Measurements from ENCODE around the gene FGFR2.

Gene FGFR2

DNA sequence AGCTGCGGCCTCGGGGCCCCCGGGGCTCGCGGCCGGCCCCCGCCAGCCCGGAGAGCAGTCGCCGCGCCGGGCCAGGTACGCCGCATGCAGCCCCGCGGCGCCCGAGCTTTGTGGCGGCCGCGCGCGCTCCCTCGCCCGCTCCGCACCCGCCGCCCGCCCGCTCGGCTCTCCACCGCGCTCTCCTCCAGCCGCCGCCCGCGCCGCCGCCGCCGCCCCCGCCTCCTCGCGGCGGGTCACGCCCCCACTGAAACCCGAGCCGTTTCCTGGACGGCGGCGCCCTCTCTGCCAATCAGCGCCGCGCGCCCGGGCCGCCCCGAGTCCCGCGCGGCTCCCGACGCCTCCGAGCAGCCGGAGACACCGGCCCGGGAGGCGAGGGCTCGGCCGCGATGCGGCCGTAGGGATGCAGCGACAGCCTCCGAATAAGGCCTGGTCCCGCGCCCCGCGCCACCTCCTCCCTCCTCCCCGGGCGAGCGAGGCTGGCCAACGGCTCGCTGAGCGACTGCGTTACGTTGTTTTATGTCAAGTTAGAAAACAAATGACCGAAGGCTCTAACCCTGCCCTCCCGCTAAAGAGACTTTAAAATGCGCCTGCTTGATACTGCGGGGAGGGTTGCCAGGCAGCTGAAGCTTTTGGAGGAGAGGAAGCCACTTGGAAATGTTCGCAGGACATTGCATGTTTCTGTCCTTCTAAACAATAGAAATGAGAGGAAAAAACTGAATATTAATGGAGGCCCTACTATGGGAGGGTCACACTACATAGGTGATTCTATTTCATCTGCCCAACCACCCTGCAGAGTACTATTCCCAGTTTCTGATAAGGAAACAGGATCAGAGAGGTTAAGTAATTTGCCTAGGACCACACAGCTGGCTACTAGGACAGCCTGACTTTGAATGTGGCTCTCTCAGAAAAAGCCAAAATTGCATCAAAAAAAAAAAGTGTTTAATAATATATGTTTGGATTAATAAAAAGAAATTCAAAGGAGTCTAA lies at the start of gene FGFR2:
TSS of gene FGFR2 (minus strand) at position 182 of the 987 bp plus-strand sequence. CDS start 4,627 bp downstream, outside the sequence.
- DNase-seq (ENCODE audit: low read depth in 2 of 2): peak in 1 of 2 donors; percentile 5

DNA sequence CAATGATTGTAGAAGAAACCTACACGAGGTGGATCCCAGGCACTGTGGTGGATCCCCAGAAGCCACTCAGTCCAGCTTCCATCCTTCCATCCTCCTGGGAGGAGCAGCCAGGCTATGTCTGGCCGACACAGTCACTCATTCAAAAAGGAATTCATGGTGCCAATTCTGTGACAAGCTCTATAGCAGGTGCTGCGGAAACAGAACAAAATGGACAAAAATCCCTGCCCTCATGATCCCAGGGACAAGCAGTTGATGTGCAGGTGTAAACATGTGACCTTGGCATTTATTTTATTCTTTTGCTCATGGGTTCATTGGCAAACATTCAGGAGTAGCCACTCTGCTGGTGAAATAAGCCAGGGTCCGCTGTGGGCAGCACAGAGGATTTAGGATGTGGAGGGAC lies 49.2 kb upstream of the FGFR2 start:
- no peak for DNase-seq (ENCODE audit: low read depth in 2 of 2)

DNA sequence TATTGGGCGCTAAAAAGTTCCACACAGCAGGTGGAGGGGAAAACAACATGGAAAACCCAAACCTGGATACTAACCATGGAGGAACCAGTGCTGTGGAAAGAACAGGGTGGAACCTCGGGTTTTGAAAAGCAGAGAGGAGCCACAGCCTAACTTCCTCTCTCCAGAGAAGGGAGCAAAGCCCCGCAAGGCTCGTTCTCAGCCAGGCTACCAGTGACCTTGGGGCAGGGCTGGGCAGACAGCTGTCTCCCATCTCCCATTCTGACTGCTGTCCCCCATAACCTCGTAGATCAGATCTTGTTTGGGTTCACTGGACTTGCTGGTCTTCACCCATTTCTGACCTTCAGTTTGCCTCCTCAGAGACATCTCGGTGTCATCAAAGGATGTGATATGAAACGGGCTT lies 47.5 kb upstream of the FGFR2 start:
- DNase-seq (ENCODE audit: low read depth in 2 of 2): no peak

DNA sequence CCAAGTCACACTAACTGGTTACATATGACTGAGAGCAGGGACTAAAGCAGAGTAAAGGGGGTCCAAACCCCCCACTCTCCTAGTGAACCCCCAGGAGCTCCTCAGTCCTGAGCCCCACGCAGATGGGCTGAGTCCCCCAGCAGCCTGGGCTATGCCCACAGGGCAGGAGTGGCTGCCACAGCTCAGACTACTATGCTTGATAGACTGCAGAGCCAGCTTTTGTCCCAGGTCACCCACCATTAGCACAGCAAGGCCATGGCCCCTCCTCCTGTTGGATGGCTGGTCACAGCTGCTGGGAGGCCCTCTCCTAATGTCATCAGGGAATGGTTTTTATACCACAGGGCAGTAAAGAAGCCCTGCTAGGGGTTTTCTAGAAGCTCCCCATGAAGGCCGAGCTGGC lies 46.3 kb upstream of the FGFR2 start:
- no peak for DNase-seq (ENCODE audit: low read depth in 2 of 2)

DNA sequence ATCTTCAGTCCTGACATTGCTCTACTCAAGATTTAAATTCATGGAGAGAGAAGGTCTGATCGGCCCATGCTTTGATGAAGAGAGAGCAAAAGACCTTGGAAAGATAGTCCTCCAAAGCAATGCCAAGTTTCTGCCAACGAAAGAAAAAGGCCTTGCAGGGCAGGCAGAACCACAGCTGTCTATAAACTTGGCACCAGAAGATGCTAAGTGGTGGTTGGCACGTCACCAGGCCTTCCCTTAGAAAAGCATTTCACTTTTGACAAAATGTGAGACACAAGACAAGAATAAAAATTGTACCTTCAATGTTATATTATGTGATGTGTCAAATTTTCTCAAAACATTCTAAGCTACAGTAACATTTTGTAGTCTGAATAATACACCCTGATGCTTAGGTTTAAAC lies 42.0 kb upstream of the FGFR2 start:
- no peak for DNase-seq (ENCODE audit: low read depth in 2 of 2)

DNA sequence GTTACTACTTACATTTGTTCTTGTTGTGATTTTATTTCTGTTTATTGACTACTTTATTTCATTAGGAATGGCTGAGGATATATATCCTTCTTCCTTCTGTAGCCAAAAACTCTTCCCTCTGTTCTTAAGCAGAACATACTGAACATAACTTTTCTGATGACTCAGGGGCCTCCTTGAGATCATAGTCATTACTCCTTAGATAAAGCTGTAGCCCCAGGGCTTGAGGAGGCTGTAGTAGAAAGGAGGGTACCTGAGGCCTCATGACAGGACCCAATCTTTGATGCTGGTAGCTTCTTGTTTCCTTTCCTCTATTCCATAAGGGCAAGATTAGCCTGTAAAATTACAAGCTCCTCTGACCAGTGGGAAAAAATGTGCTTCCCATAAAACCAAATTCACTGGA lies 41.2 kb upstream of the FGFR2 start:
- DNase-seq (ENCODE audit: low read depth in 2 of 2): no peak

DNA sequence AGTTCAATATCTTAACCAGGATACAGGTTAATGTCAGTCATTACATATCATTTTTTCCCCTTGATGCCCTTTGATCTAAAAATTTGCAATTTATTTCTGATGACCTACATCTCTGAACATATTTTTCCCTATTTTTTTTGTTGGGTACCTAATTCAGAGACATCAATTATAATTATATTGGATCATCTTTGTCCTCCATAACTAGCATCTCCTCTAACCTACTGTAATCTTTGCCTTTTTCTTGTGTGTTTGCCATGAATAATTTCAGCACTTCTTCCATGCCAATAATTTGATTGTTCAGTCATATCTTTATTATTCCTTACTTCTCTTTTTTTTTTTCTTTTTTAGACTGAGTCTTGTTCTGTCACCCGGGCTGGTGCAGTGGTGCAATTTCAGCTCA lies 39.2 kb upstream of the FGFR2 start:
- no peak for DNase-seq (ENCODE audit: low read depth in 2 of 2)

DNA sequence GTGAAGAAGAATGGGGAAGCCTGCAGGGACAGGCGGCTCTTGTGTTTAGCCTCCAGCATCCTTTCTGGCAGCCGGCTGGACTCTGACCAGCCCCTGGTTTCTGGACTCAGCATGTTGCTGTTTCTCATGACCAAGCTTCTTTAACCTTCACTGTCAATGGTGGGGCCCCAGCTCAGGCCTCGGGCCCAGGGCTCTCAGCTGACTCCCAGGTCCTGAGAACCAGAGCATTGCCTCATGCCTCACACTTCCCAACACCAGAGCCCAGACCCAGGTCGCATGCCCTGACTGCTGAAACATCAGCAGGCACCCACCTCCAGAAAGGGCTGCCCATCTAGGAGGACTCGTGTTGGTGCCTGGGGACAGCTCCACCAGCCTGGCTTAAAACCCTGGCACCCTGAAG lies 34.8 kb upstream of the FGFR2 start:
- DNase-seq (ENCODE audit: low read depth in 2 of 2): no peak

DNA sequence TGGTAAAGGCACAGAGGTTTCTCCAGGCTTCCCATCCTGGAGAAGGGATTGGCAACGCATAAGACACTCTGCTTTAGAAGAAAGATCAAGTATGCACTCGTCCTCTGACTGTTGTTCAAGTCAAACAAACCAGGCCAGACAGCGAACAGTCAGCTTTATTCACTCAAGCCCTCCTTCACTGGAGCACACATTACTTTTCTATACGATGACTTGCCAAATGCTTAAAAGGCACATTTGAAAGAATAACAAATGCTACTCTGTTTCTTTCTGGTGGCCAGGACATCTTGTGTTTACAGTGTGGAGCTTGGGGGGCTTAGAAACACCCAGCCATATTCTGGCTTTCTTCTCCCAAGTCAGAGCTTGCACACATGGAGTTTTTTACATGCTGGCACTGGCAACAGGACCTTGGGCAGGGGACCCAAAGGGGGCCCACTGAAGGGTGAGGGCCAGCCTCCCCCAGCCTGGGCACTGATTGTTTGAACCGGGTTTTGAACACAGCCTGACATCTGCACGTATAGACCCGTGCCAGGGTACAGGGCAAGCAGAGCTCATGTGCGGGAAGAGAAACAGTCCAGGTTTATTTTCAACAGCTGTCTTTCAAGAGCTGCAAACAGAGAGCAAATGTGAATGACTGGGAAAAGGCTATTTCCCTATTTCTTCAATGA lies 33.3 kb upstream of the FGFR2 start:
- no peak for DNase-seq (ENCODE audit: low read depth in 2 of 2)

DNA sequence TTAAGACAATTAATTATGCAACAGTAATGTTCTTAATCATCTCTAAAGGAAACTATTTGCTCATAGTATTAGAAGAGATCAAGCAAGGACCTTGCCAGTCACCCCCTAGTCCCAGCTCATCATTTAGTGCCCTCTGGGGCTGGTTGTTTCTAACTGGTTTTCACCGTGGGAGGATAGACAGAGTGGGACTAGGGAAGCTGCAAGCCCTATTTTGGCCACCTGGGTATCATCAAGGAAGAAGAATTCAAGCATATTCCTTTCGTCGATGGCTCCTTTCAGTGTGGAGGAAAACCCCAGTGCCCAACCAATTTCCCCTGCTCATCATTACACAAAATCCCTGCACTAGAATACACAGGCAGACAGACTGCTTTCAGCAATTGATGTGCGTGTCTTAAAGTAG lies 30.6 kb upstream of the FGFR2 start:
- no peak for DNase-seq (ENCODE audit: low read depth in 2 of 2)

DNA sequence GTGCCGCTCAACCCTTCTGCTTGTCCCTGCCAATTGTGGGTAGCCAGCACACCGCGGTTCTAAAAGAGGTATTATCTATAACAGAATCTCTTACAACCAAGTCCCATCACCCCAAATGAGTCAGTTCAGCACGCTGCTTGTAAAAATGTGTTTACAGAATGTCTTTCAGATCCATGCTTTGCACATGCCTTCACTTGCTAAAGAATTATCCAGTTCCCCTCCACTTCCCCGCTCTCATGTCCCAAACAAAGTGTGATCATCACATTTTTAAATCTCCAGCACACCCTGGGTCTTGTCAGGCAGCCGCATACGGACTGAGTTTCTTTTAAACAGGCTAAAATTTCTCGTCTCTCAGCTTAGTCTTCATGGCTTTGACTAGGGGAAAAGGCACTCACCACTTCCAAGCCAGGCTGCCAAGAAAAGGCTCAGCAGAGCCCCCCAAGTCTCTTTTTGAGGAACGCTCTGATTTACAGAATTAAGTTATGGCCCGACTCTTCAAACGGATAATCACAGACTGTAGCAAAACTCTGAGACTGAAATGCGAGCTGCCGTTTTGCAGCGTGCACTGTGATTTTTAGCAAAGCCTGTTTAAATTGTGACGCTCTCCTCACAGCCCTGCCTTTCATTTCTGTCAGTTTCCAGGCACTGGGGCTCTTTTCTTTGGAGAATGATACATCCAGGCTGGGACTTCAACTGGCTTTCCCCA lies 29.8 kb upstream of the FGFR2 start:
- DNase-seq (ENCODE audit: low read depth in 2 of 2): no peak

DNA sequence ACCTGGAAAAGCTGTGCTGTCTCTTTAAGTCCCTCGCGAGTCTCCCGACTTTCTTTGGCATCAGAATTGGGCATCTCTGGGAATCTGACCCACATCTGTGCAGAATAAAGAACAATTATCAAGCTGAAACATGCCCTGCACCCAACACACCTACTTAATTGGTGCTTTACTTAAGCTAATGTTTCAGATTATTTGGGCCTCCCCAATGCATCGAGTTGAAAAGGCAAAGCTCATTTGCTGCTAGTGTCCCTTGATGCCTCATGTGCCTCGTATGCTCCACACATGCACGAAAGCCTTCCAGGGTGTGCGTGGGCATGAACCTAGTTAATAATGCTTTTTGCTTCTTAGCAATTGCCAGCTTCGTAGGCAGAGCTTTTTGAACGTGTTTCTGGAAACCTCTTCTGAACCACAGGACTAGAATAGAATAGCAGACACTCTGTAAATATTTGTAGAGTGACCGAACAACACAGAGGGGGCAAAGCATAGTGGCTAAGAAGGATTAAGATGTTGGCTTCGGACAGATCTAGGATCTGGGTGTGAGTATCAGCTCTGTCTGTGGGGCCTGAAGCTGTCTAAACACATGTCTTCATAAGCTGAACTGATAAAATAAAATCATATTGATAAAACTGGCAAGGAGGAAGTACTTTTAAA lies 26.7 kb upstream of the FGFR2 start:
- DNase-seq (ENCODE audit: low read depth in 2 of 2): no peak

DNA sequence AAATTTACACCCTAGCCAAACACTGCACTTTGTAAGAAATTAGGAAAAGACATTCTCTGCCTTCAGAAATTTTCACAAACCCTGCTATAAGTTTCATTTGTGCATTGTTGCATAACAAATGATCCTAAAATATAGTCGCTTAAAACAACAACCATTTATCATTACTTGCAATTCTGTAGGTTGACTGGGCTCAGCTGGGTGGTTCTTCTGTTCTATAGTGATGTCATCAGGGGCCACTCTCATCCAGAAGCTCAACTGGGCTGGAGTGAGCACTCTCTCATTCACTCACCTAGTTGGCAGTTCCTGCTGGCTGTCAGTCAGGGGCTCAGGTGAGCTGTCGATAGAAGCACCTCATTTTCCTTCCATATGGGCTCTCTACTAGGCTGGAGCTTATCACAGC lies 20.7 kb upstream of the FGFR2 start:
- no peak for DNase-seq (ENCODE audit: low read depth in 2 of 2)

DNA sequence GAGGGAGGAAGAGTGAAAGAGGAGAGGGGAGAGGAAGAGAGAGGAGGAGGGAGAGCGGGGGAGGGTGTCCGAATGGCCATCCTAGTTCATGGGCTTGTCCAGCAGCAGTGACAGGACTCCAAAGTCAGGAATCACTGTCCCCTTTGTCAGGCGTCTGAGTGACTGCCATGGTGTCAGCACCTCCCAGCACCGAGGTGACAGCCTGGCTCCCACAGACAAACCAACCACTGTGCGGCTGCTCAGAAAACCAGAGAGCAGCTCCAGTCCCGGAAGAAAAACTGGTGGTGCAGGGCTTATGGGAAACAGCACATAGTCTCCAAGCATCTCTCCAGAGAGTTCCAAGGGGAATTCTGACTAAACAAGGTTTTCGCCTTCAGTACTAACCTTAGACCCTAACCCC lies 18.9 kb upstream of the FGFR2 start:
- no peak for DNase-seq (ENCODE audit: low read depth in 2 of 2)

DNA sequence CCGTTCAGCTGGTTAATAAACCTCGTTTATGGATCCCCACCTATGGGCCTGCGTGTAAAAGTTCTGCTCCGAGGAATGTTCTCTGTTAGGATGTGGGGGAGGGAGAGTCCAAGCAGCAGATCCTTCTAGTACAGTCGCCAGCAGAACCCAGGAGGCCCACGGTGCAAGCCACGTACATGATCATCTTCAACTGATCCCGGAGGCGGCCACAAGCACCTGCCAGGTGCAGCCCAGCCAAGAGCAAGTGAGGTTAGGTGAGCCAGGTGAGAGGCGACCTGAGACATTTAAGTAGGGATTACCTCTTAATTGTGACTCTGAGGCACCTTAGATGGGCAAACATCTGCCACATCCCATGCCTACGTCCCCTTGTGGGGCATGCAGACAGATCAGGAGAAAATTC lies 18.0 kb upstream of the FGFR2 start:
- DNase-seq (ENCODE audit: low read depth in 2 of 2): no peak

DNA sequence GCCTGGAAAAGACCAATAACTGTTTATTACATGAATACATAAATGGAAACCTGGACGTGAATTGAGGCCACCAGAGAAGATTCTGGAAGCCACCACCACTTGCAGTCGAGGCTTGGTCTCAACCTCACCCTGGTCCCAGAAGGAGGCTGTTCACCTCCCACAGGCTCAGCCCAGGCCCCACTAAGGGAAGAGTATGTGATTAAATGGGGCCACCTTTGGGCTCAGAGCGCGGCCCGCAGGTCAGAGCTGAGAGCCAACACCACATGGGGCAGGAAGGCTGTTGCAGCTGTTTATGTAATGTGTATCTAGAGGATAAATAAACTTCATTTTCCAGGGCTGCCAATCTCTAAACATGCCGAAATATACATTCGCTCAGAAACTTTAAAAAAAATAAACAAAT lies 17.6 kb upstream of the FGFR2 start:
- no peak for DNase-seq (ENCODE audit: low read depth in 2 of 2)

DNA sequence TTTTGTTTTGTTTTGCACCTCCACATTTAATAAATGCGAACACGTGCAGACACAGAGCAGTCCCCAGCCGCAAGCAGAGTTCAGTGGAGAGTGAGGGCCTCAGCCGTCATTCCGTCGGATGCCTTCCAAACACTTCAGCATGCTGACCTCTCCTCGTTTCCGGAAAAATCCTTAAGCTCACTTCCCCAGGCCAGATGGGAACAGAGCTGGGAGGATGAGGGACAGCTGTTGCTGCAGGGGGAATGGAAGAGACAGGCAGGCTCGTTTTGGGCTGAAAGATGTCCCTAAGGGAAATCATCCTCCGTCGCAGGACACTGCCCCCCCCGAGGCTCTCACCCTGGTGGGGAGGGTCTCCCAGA lies 17.2 kb upstream of the FGFR2 start:
- DNase-seq (ENCODE audit: low read depth in 2 of 2): no peak

DNA sequence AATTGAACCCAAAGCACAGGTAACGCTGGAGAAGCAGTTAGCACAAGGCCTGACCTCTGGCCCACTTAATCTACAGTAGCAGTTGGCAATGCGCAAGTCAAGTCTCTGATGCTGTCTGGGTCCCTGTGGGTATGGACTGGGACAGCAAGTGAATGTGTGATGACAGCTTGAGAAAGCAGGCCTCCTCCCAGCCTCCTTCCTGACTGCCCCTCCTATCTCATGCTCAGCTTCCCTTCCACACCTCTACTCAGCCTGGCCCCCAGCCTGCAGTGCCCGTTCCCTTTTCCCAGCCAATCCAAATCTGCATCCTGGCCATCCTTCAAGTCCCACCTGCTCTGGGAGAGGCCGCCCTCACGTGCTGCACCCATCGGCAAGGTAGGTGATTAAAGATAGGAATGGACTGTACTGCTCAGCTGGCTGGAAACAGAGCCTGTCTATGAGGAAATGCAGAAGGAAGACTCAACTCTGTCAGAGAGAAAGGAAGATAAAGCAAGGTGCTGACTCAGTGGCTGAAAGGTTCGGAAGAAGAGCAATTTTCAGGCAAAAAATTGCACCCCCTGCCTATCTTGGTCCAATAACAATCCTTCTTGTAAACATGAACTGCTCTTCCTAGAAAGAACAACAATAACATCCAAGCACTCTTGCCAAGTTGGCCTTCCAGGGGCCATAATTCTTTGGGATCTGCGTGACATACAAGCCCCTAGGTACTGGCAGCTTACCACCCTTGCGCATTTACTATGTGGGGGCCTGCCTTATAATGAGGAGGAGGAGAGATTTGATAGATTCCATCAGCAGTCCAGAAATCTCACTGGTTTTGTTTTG lies 16.6 kb upstream of the FGFR2 start:
- DNase-seq (ENCODE audit: low read depth in 2 of 2): no peak

DNA sequence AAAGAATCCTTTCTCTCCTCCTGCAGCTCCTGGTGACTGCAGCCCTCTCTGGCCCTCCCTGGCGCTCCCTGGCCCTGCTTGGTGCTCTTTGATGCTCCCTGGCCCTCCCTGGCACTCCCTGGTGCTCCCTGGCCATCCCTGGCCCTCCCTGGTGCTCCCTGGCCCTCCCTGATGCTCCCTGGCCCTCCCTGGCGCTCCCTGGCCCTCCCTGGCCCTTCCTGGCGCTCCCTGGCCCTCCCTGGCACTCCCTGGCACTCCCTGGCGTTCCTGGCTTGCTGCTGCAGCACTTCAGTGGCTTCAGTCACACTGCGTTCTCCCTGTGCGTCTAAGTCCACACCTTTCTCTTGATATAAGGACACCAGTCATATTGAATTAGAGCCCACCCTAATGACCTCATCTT lies 15.2 kb upstream of the FGFR2 start:
- DNase-seq (ENCODE audit: low read depth in 2 of 2): no peak

DNA sequence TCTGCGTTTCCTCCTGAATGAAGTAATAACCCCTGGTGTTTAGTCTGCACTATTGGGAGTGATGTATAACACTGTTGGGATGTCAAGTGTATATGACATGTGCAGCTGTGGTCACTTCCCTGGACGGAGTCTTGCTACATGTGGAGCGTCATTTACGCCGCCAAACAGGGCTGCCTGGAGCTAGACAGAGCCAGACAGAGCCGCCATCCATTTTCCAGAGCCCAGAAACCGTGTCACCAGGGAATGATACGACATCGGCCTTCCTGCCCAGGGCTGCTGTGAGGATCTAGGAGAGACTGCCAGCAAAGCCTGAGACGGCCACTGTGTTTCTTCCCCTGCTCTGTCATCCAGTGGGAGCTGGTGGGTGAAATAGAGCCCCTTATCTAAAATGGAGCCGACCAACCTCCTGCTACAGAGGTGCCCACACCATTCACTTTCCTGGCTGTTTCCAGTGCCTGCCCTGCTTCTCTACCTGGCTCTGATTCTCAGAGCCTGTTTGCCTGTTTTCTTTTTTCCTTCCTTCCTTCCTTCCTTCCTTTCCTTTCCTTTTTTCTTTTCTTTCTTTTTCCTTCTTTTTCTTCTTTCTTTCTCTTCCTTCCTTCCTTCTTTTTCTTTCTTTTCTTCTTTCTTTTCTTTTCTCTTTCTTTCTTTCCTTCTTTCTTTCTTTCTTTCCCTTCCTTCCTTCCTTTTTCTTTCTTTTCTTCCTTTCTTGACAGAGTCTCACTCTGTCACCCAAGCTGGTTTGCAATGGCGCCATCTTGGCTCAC lies 13.3 kb upstream of the FGFR2 start:
- no peak for DNase-seq (ENCODE audit: low read depth in 2 of 2)
